ENCODE results near the gene SLC39A8. TPM values are rescaled to one million over a fixed set of nuclear protein-coding genes. Genes with fewer than 3 reads are reported as not detected.

The SLC39A8 gene
- polyA plus RNA-seq, 3 donors: 1.8 to 7.8 (median 6.1) TPM

GRCh38 chr4:102321260-102321995, 23.9 kb downstream of the SLC39A8 start:
- Mint-ChIP-seq H3K27me3 (ENCODE audit: low read depth in 3 of 3) (peaks cover 0 to 1% (median 0%) of the 10 kb centered on the region in 3 donors), H3K4me3 (no peak overlapping the region), H3K9me3 (no peaks in the 10 kb centered on the region), H3K4me1 (peaks cover 15% of the 10 kb centered on the region), H3K27ac (no peak overlapping the region), H3K36me3 (no peaks in the 10 kb centered on the region)
- no peaks in the 10 kb centered on the region for H3K36me3 ChIP-seq (replicated peaks in 1 of 2; ENCODE audit: control insufficient read depth in 1 of 2, insufficient read depth in 2 of 2, low read length in 2 of 2)
- intact Hi-C loops (cut with micrococcal nuclease): no loop called here
- no peaks in the 10 kb centered on the region for H3K27me3 ChIP-seq (ENCODE audit: control insufficient read depth in 2 of 2, insufficient read depth in 2 of 2, low read length in 2 of 2)
- DNase-seq: no peak
- no peaks in the 10 kb centered on the region for H3K79me2 ChIP-seq (ENCODE audit: insufficient read depth, low read length)
- H3K9ac ChIP-seq (ENCODE audit: insufficient read depth, low read length, poor library complexity, severe bottlenecking): no peak overlapping the region
- 92% methylated on average over 6 of the region's 11 CpGs for WGBS (ENCODE audit: insufficient coverage)
- no peak overlapping the region for H3K4me2 ChIP-seq (replicated peaks; ENCODE audit: extremely low read depth, low read length, poor library complexity, severe bottlenecking)
- TF ChIP-seq CTCF (IDR thresholded peaks at IDR 0.05): no peak
- no peak overlapping the region for H3K4me3 ChIP-seq (replicated peaks in 1 of 3; ENCODE audit: low read depth in 2 of 3, low read length in 3 of 3)
- H3K27ac ChIP-seq (ENCODE audit: low read depth in 1 of 2, low read length in 2 of 2): no peak overlapping the region
- H2AFZ ChIP-seq (ENCODE audit: insufficient read depth, low read depth, low read length, poor library complexity, severe bottlenecking): no peak overlapping the region
- no peaks in the 10 kb centered on the region for H4K20me1 ChIP-seq (ENCODE audit: insufficient read depth, low read length)
- H3K9me3 ChIP-seq (replicated peaks in 1 of 2; ENCODE audit: control insufficient read depth in 1 of 2, insufficient read depth in 1 of 2, low read length in 2 of 2): no peaks in the 10 kb centered on the region
- peaks cover 2 to 4% of the 10 kb centered on the region in 2 donors for H3K4me1 ChIP-seq (ENCODE audit: control insufficient read depth in 1 of 2, insufficient read depth in 2 of 2, low read length in 2 of 2)

GRCh38 chr4:102319594-102319993, 25.7 kb downstream of the SLC39A8 start:
- Histone ChIP-seq H4K20me1 (ENCODE audit: insufficient read depth, low read length) (no peaks in the 10 kb centered on the region), H3K36me3 (replicated peaks in 1 of 2; ENCODE audit: control insufficient read depth in 1 of 2, insufficient read depth in 2 of 2, low read length in 2 of 2) (no peaks in the 10 kb centered on the region), H3K9me3 (replicated peaks in 1 of 2; ENCODE audit: control insufficient read depth in 1 of 2, insufficient read depth in 1 of 2, low read length in 2 of 2) (no peaks in the 10 kb centered on the region), H3K4me2 (replicated peaks; ENCODE audit: extremely low read depth, low read length, poor library complexity, severe bottlenecking) (no peak overlapping the region), H2AFZ (ENCODE audit: insufficient read depth, low read depth, low read length, poor library complexity, severe bottlenecking) (no peak overlapping the region), H3K9ac (ENCODE audit: insufficient read depth, low read length, poor library complexity, severe bottlenecking) (no peak overlapping the region), H3K27me3 (ENCODE audit: control insufficient read depth in 2 of 2, insufficient read depth in 2 of 2, low read length in 2 of 2) (no peaks in the 10 kb centered on the region), H3K27ac (ENCODE audit: low read depth in 1 of 2, low read length in 2 of 2) (no peak overlapping the region), H3K4me1 (ENCODE audit: control insufficient read depth in 1 of 2, insufficient read depth in 2 of 2, low read length in 2 of 2) (peaks cover under 1 to 1% of the 10 kb centered on the region in 2 donors), H3K79me2 (ENCODE audit: insufficient read depth, low read length) (no peaks in the 10 kb centered on the region), H3K4me3 (replicated peaks in 1 of 3; ENCODE audit: low read depth in 2 of 3, low read length in 3 of 3) (no peak overlapping the region)
- Mint-ChIP-seq H3K36me3 (peaks cover 0 to 2% of the 10 kb centered on the region in 2 donors), H3K4me1 (peaks cover 9% of the 10 kb centered on the region), H3K27me3 (ENCODE audit: low read depth in 3 of 3) (peaks cover 0 to 1% (median 0%) of the 10 kb centered on the region in 3 donors), H3K27ac (no peak overlapping the region), H3K9me3 (no peaks in the 10 kb centered on the region), H3K4me3 (no peak overlapping the region)
- TF ChIP-seq CTCF (IDR thresholded peaks at IDR 0.05): no peak
- intact Hi-C loops (cut with micrococcal nuclease): no loop called here
- no peak for DNase-seq
- WGBS (ENCODE audit: insufficient coverage): 100% methylated on average over 2 of the region's 3 CpGs

All from CD14-positive monocyte (primary cell).